A549 (cell line): ENCODE data around the gene LCE3E.
A peak's percentile ranks its signal among the peaks of the same experiment; 100 is the strongest.

ENCODE experiments used
- BHLHE40 ChIP-seq: IDR thresholded peaks from 2 replicates; pipeline ENCODE4 v1.6.1; 2012; ENCODE audit warnings: low read depth, low read length, inconsistent platforms
- CTCF ChIP-seq: fragments of >200 bp; sonication (Bioruptor Twin); formaldehyde crosslinking; IDR thresholded peaks from 3 replicates; pipeline ENCODE4 v1.5.1; 2016
- KDM1A ChIP-seq: fragments of 200-600 bp; sonication (generic); IDR thresholded peaks from 2 replicates; pipeline ENCODE4 v1.6.1; 2016; ENCODE audit warnings: low read depth, mild to moderate bottlenecking
- MAX ChIP-seq: IDR thresholded peaks from 2 replicates; pipeline ENCODE4 v1.6.1; 2012
- POLR2A ChIP-seq: IDR thresholded peaks from 2 replicates; pipeline ENCODE4 v1.6.1; 2012; ENCODE audit warnings: mild to moderate bottlenecking, low read length
- TP53 ChIP-seq: fragments of 250-450 bp; sonication (Bioruptor Pico); IDR thresholded peaks from 2 replicates; pipeline ENCODE4 v1.5.0; 2021; ENCODE audit warnings: mild to moderate bottlenecking, moderate library complexity

GRCh38 chr1:152517237-152517811 lies 49.3 kb downstream of the LCE3E start:
- no peak for TF ChIP-seq CTCF
- no peak for TF ChIP-seq KDM1A
- peak; percentile 45 for TF ChIP-seq MAX
- TF ChIP-seq TP53, result no peak
- TF ChIP-seq POLR2A, result no peak
- TF ChIP-seq BHLHE40, result no peak
